Epithelial cell of esophagus (primary cell): ENCODE results near the gene CAPRIN1.

Experiments
- DNase-seq: peaks from one replicate; pipeline ENCODE4 v3.0.0; 2010; ENCODE audit warnings: low read depth
- H3K4me3 ChIP-seq: 2 replicates; pipeline ENCODE4 v1.5.1; 2011; ENCODE audit warnings: mild to moderate bottlenecking, low read length, control low read depth
- TF ChIP-seq, protein P1 (sequence below): IDR thresholded peaks from 2 replicates; pipeline ENCODE4 v1.5.1; 2011; ENCODE audit warnings: low read depth, mild to moderate bottlenecking, low read length, control low read depth, inconsistent platforms; ENCODE audit not compliant: insufficient read depth; ENCODE audit errors: missing control alignments

CAPRIN1 gene

DNA sequence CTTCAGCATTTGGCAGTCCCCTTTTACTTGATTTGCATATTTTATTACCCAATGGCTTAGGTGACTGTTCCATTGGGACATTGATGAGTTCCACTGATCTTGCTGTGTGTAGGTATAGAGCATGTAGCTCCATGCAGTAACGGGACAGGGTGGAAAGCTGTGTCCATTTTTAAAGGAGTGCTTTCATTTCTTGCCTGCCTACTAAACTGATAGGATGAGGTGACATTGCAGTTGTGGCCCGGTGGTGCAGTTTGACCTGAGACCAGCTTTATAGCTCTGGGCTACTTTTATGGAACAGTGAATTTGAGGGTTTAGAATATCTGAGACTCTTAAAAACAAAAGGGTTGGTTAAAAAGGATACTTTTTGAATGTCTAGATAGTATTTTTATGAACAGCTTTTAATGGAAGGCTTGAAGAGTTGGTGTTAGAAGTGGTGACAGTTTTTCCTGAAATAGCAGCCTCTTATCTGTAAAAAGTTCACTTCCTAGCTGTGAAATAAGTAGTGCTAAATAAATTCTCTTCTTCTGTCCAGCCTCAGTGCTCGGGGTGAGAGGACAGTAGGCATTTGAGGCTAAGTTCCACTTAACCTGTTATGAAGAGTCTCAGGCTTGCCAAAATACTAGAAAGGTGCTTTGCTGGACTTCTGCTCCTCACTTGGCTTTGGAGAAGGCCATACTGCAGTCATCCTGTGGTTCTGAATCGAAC, 80.9 kb downstream of the CAPRIN1 start:
- H3K4me3 ChIP-seq = no peak overlapping the region
- no peak for DNase-seq
- TF ChIP-seq, protein P1, sequence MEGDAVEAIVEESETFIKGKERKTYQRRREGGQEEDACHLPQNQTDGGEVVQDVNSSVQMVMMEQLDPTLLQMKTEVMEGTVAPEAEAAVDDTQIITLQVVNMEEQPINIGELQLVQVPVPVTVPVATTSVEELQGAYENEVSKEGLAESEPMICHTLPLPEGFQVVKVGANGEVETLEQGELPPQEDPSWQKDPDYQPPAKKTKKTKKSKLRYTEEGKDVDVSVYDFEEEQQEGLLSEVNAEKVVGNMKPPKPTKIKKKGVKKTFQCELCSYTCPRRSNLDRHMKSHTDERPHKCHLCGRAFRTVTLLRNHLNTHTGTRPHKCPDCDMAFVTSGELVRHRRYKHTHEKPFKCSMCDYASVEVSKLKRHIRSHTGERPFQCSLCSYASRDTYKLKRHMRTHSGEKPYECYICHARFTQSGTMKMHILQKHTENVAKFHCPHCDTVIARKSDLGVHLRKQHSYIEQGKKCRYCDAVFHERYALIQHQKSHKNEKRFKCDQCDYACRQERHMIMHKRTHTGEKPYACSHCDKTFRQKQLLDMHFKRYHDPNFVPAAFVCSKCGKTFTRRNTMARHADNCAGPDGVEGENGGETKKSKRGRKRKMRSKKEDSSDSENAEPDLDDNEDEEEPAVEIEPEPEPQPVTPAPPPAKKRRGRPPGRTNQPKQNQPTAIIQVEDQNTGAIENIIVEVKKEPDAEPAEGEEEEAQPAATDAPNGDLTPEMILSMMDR = no peak

DNA sequence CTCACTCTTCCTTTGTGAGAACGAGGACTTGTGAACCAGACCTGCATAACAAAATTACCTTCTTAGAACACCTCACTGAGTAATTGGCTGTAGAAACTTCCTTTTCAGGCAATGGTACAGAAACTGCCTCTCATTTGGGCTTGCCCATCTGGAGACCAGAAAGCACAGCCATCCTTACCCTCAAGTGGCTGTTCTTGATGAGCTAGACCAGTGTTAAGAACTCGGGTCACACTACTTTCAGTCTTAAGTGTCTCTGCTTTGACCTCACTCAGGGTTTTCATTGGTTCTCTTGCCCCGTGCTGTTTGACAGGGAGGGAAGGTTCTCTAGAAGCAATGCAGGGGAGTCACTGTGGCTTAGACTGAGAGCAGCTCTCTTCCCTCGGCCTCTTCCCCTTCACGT, 83.2 kb downstream of the CAPRIN1 start:
- TF ChIP-seq, protein P1 = no peak
- DNase-seq = no peak

DNA sequence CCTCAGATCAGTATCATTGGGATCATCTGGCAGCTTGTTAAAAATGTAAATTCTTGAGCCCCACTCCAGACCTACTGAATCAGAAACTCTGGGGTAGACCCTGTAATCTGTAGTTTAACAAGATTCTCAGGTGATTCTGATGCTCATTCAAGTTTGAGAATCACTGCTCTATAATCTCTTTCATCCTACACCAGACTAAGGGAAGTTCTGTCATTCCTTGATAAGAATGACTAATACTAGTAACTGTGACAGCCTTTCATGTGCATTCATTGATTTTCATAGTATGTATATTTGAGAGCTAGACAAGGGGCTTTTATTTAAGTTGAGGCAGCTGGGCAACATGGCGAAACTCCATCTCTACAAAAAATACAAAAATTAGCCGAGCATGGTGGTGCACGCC, 83.9 kb downstream of the CAPRIN1 start:
- no peak overlapping the region for H3K4me3 ChIP-seq
- TF ChIP-seq, protein P1 = no peak
- DNase-seq = no peak

More for the DNA sequence above, 83.2 kb downstream of the CAPRIN1 start:
- no peak overlapping the region for H3K4me3 ChIP-seq

DNA sequence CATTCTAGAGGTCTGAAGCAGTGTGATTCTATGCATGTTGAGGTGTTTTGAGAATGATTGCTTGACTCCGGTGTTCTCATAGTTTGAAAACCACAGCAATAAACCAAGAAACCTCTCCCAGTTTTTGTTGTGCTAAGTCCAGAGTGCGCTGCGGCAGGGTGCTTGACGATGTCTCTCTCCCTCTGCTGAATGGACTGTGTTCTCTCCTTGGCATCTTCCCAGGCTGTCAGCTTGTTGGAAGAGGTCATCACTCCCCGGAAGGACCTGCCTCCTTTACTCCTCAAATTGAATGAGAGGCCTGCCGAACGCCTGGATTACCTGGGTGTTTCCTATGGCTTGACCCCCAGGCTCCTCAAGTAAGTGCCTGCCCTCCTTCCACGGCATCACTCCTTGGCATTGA, 84.9 kb downstream of the CAPRIN1 start:
- TF ChIP-seq, protein P1 = no peak

DNA sequence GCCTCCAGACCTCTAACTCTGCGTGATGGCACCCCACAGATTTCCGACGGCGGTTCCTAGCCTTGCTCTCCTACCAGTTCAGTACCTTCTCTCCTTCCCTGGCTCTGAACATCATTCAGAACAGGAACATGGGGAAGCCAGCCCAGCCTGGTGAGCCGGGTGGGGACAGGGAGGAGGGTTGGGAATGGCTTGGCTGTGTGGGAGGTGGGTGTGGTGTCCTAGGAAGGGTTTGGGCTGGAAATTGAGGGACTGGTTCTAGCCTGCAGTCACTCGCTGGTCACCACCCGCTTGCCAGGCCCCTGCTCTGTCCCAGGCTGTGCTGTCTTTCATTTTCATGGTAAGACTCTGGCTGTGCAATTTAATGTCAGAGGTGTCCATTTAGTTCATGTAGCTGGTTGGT, 87.8 kb downstream of the CAPRIN1 start:
- TF ChIP-seq, protein P1 = no peak
- no peak for DNase-seq
- H3K4me3 ChIP-seq = no peak overlapping the region

More for the DNA sequence above, 84.9 kb downstream of the CAPRIN1 start:
- DNase-seq = no peak
- no peak overlapping the region for H3K4me3 ChIP-seq

DNA sequence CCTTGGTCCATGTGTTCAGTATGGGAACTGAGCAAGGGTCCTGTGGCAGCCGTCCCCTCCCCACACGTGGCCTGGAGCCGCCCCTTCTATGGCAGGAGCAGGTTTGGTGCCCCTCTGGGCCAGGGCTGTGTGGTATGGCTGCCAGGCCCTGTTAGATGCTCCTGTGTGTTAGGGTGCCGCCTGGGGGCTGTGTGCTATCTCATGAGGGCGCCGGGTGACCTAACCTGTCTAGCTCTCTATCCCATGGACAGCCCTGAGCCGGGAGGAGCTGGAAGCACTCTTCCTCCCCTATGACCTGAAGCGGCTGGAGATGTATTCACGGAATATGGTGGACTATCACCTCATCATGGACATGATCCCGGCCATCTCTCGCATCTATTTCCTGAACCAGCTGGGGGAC, 88.6 kb downstream of the CAPRIN1 start:
- H3K4me3 ChIP-seq = no peak overlapping the region
- DNase-seq = no peak
- TF ChIP-seq, protein P1 = no peak

DNA sequence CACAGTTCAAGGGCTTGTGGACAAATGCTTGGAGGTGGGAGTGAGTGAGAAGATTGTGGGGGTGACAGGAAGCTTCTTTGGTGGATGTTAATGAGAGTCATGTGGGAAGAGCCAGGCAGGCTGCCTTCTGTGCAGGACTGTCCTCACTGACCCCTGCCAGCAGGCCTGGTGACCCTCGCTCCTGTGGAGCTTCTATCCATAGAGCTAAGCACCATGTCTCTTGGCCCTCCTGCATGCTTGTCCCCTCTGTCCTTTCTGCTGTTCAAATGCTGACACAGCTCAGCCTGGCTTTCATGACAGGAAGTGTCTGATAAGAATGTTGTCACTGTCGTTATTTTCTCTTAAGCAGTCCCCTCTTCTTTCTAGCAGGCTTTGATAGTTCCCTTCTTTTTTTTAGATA, 91.5 kb downstream of the CAPRIN1 start:
- DNase-seq = no peak
- H3K4me3 ChIP-seq = no peak overlapping the region
- TF ChIP-seq, protein P1 = no peak
